ENCODE data around the gene TAF4B.
"Not testable (repeated sequence)": the region's sequence is repeated elsewhere in the genome, so short reads cannot be mapped to it uniquely, and the experiment has no call there.

Gene TAF4B

GRCh38 chr18:26307161-26307773 lies 81.0 kb downstream of the TAF4B start:
- DNase-seq: peak; percentile 54

GRCh38 chr18:26309281-26309680 lies 83.0 kb downstream of the TAF4B start:
- peak; percentile 67 for DNase-seq

- DNase-seq: no peak
Measured at GRCh38 chr18:26312199-26312598, 86.0 kb downstream of the TAF4B start.

GRCh38 chr18:26317398-26317797 lies 91.2 kb downstream of the TAF4B start:
- no peak for DNase-seq

GRCh38 chr18:26320686-26321085 lies 94.4 kb downstream of the TAF4B start:
- DNase-seq: no peak

GRCh38 chr18:26322890-26323653 lies 96.8 kb downstream of the TAF4B start:
- peak; percentile 75 for DNase-seq

GRCh38 chr18:26325771-26326170 lies 99.5 kb downstream of the TAF4B start:
- DNase-seq: no peak

- no peak for DNase-seq
Measured at GRCh38 chr18:26327062-26327461, 100.8 kb downstream of the TAF4B start.

- DNase-seq: no peak
Measured at GRCh38 chr18:26332991-26333390, 106.7 kb downstream of the TAF4B start.

- no peak for DNase-seq
Measured at GRCh38 chr18:26335156-26335555, 108.9 kb downstream of the TAF4B start.

- DNase-seq: no peak
Measured at GRCh38 chr18:26335571-26336487, 109.6 kb downstream of the TAF4B start.

GRCh38 chr18:26336572-26336971 lies 110.3 kb downstream of the TAF4B start:
- DNase-seq: no peak

- no peak for DNase-seq
Measured at GRCh38 chr18:26342646-26343045, 116.4 kb downstream of the TAF4B start.

GRCh38 chr18:26350961-26351360 lies 124.7 kb downstream of the TAF4B start:
- DNase-seq: no peak

GRCh38 chr18:26356045-26356785 lies 130.0 kb downstream of the TAF4B start:
- no peak for DNase-seq

- no peak for DNase-seq
Measured at GRCh38 chr18:26357960-26358359, 131.7 kb downstream of the TAF4B start.

GRCh38 chr18:26362021-26362420 lies 135.8 kb downstream of the TAF4B start:
- DNase-seq: no peak

GRCh38 chr18:26367425-26367824 lies 141.2 kb downstream of the TAF4B start:
- DNase-seq: no peak

GRCh38 chr18:26370037-26370436 lies 143.8 kb downstream of the TAF4B start:
- no peak for DNase-seq

- DNase-seq: no peak
Measured at GRCh38 chr18:26376105-26376504, 149.9 kb downstream of the TAF4B start.

- DNase-seq: no peak
Measured at GRCh38 chr18:26378701-26379100, 152.5 kb downstream of the TAF4B start.

- not testable (repeated sequence) for DNase-seq
Measured at GRCh38 chr18:26381555-26381954, 155.3 kb downstream of the TAF4B start.
